Measurements from ENCODE around the gene C14orf132.

Gene C14orf132

DNA sequence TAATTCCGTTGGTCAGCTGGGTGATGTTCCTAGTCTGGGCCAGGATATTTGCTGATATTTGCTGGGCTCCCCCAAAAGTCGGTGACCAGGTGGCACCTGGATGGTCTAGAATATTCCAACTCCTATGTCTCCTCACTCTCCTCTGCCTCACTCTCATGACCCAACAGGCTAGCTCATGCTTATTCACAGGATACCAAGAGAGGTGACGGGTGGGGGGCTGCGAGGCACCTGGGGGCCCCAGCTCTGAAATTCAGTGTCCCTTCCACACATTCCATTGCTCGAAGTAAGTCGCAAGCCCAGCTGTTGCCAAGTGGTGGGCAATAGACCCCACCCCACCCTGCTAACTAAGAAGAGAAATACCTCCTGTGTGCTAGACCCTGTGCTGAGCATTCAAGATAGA lies 67.7 kb downstream of the C14orf132 start:
- no peak for DNase-seq (ENCODE audit: low read depth)
- TF ChIP-seq, protein P1, sequence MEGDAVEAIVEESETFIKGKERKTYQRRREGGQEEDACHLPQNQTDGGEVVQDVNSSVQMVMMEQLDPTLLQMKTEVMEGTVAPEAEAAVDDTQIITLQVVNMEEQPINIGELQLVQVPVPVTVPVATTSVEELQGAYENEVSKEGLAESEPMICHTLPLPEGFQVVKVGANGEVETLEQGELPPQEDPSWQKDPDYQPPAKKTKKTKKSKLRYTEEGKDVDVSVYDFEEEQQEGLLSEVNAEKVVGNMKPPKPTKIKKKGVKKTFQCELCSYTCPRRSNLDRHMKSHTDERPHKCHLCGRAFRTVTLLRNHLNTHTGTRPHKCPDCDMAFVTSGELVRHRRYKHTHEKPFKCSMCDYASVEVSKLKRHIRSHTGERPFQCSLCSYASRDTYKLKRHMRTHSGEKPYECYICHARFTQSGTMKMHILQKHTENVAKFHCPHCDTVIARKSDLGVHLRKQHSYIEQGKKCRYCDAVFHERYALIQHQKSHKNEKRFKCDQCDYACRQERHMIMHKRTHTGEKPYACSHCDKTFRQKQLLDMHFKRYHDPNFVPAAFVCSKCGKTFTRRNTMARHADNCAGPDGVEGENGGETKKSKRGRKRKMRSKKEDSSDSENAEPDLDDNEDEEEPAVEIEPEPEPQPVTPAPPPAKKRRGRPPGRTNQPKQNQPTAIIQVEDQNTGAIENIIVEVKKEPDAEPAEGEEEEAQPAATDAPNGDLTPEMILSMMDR (conservative IDR thresholded peaks at IDR 0.05; ENCODE audit: control insufficient read depth, insufficient read depth, low read depth, low read length) = no peak
- no peak overlapping the region for H3K4me3 ChIP-seq (ENCODE audit: control insufficient read depth, low read depth, low read length)

DNA sequence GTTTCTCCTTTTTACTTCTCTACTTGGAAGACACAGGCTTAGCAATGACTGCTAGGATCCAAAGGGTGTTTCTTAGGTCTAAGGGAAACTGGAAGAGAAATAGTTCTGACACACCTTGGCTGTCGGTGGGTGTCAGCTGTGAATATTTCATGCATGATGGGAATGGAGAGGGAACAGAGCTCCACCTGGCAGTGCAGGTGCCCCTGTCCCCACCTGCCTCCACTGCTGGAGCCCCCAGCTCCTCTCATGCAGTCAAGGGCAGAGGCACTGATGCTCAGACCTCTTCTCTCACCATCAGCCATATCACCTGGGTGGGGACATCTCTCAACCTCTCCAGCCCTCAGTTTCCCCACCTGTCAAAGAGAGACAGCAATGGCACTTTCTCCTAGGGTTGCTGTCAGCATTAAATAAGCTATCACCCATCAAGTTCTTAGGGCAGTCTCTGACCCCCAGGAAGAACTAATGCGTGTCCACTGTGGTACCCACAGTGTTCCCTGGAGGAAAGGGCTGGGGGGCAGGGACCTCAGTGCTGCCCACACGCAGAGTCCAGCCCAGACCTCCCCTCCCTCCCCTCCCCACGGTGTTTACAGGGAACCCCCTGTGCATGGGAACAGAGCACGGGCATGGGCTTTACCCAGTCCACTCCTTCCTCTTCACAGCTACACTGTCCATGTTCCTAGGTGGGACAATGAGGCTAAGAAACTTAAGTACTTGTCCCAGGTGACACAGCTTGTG lies 69.1 kb downstream of the C14orf132 start:
- TF ChIP-seq, protein P1 (conservative IDR thresholded peaks at IDR 0.05; ENCODE audit: control insufficient read depth, insufficient read depth, low read depth, low read length) = no peak
- no peak overlapping the region for H3K4me3 ChIP-seq (ENCODE audit: control insufficient read depth, low read depth, low read length)
- DNase-seq (ENCODE audit: low read depth) = no peak

DNA sequence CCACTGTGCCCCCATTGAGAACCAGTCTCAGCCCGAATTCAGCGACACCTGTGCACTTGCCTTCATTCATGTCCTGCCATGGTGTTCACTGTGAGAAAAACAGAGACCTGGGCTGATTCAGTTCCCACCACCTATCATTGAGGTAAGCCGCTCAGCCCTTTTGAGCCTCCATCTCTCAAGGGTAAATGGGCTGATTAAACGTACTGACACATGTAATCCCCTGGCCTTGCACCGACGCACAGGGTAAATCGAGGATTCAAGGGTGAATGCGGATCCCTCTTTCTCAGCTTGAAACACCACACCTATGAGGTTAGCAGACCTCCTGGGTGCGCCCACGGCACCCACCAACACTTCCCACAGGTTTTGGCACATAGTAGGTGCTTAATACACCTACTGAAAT lies 69.7 kb downstream of the C14orf132 start:
- H3K4me3 ChIP-seq (ENCODE audit: control insufficient read depth, low read depth, low read length) = no peak overlapping the region
- TF ChIP-seq, protein P1 (conservative IDR thresholded peaks at IDR 0.05; ENCODE audit: control insufficient read depth, insufficient read depth, low read depth, low read length) = no peak
- DNase-seq (ENCODE audit: low read depth) = no peak

DNA sequence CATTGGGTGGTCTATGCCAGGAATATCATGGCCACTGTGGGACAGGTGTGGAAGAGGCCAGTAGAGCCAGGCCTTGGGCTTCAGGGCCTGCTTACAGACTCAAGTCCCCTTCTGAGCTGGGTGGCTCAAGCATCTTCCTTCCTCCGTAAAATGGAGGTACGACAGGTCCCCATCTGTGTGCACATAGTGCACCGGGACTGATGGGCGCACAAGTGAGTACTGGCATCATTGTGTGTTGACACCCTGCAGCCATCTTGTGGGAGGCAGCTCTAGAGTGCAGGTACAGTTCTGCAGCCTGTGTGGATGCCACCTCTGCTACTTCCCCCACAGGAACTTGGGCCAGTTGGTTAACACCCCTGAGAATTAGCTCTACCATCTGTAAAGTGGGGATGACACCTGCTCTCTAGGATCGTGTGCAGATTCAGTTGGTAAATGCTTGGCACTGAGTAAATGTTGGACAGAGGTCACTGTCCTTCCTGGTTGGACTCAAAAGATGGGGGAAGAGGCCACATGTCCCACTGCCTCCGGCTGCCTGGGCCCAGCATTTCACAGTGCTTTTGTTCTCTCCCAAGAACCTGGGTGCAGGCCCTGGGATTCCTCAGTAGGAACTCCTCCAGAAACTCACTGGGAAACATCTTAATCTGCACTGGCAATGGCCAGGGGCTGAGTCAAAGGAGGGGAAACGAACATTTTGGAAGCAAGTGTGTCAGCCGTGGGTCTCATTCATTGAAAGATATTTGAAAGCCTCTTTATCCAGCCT lies 70.6 kb downstream of the C14orf132 start:
- TF ChIP-seq, protein P1 (conservative IDR thresholded peaks at IDR 0.05; ENCODE audit: control insufficient read depth, insufficient read depth, low read depth, low read length) = no peak
- H3K4me3 ChIP-seq (ENCODE audit: control insufficient read depth, low read depth, low read length) = no peak overlapping the region
- DNase-seq (ENCODE audit: low read depth) = no peak

DNA sequence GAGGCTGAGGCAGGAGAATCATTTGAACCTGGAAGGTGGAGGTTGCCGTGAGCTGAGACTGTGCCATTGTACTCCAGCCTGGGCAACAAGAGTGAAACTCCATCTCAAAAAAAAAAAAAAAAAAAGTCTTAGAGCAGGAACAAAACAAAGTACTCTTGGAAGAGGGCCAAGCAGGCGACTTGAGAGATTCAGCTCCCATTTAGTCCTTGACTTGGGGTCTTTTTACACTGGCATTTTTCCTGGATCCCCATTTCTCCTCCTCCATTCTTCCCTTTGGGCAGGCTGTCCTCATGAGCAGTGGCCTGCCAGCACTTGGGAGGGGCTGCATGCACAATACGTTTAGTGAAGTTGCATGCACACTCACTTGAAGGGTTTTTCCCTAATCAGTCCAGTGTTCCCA lies 72.9 kb downstream of the C14orf132 start:
- no peak overlapping the region for H3K4me3 ChIP-seq (ENCODE audit: control insufficient read depth, low read depth, low read length)
- no peak for DNase-seq (ENCODE audit: low read depth)
- TF ChIP-seq, protein P1 (conservative IDR thresholded peaks at IDR 0.05; ENCODE audit: control insufficient read depth, insufficient read depth, low read depth, low read length) = no peak

DNA sequence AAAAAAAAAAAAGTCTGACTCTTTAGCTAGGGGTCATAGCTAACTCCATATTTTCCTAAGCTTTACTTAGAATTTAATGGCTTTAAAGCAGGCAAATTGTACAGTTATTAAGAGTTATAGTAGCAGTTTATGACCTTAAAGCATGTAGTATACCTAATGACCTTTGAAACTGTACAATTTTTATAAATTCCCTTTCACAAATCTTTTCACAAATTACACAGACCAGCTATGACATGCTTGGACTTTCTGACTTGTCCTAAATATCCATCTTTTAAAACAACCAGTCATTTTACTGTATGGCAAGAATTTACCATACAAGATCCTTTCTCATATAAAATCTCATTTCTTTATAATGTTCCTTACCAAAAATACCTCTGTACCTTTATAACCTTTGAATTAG lies 74.8 kb downstream of the C14orf132 start:
- TF ChIP-seq, protein P1 (conservative IDR thresholded peaks at IDR 0.05; ENCODE audit: control insufficient read depth, insufficient read depth, low read depth, low read length) = no peak
- DNase-seq (ENCODE audit: low read depth) = no peak

More for the DNA sequence above, 74.8 kb downstream of the C14orf132 start:
- H3K4me3 ChIP-seq (ENCODE audit: control insufficient read depth, low read depth, low read length) = no peak overlapping the region

Data from fibroblast of mammary gland (primary cell).